NCI-H187 (cell line): ENCODE measurements around the gene SYNE3.

Source experiments
- DNase-seq, 2 experiments: peaks; one replicate each; lab custom pipeline; 2025; lab: John Stamatoyannopoulos, UW

Gene SYNE3

DNA sequence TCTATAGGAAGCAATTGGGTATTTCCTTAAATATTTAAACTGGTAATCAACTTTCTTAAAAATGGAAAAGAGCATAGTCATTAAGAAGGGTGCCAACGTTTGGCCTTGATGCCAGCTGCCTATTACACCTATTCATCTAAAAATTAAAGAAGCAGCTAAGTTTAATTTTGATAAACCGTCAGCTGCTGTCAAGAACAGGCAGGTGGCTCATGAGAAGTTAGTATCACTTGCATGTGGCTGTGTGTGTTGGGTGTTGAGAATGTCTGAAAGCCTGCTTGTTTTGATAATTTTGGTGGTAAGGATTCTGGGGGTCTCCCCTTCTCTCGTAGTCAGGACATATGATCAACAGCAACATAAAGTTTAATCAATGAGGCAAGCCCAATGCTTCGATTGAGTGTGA lies 24.9 kb upstream of the SYNE3 start:
- no peak for DNase-seq

DNA sequence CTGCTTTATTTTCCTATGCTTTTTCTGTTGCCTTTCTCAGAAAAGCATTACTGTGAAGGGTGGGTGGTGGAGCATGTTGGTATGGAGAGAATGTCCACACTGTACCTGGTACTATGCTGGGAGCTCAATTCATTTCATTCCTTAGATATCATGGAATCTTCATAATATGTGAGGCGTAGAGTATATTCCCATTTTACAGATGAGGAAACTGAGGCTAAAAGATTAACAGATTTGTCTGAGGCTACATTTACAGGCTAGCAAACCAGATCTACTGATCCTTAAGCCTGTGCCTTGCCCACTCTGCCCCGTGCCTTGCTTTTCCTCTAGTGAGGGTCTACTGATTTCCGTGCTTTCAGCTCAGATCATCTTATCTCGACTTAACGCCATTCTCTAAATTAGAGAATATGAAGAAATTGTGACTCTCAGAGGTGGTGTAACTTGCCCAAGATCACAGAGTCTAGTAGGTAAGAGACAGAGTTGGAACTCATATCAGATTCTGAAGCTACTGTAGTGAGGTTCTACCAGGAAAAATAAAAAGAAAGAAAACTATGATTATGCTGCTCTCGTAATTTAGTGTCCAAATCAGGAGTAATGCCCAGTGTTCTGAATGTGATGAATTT lies 23.9 kb upstream of the SYNE3 start:
- DNase-seq: no peak

DNA sequence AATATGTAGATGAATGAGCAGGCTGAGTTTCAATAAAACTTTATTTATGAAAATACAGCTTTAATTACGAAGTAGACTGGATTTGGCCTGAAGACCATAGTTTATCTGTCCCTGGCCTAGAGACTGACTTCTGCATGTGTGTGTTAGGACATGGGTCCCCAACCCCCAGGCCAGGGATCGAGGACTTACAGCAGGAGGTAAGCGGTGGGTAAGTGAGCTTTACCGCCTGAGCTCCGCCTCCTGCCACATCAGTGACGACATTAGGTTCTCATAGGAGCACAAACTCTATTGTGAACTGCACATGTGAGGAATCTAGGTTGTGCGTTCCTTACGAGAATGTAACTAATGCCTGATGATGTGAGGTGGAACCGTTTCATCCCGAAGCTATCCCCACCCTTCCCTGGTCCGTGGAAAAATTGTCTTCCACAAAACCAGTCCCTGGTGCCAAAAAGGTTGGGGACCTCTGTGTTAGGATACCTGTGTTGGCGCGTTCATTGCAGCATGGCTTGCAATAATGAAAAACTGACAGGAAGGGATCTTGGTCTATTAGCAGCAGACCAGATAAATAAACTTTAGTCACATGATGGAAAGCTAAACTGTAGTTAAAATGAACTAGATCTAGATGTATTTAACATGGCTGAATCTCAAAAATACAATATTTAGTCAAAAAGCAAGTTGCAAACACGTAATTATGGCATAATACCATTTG lies 22.5 kb upstream of the SYNE3 start:
- no peak for DNase-seq

DNA sequence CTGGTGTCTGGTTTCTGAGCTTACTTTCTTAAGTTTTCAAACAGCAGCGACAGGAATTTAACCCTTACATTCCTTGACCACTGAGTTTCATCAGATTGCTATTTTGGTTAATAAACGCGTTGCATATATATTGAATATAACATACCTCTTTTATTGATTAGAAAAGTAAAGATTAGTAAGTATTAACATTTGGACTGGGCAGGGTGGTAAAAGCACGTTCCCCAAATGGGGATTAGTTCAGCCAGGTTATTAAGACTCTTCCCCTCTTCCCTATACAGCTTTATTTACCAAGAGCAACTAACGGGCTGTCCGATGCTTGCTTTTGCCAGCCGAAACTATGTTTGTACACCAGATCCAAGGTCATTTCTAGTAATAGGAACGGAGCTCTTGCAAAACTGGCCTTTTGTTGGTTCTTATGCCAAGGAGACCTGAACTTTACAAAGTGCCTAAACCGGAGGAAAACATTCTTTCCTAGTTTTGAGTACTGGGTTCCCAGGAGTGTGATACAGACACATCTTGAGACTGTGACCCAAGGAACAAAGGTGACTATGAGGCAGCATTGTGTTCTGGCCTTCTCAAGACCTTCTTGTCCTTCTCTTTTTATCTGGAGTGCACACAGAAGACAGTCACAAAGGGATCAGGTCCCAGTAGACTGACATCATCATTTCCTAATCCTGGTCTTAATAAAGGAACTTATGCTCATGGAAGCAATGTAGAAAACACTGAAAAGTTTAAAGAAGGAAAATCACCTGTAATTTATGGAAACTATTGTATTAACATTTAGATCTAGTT lies 21.0 kb upstream of the SYNE3 start:
- DNase-seq: no peak

DNA sequence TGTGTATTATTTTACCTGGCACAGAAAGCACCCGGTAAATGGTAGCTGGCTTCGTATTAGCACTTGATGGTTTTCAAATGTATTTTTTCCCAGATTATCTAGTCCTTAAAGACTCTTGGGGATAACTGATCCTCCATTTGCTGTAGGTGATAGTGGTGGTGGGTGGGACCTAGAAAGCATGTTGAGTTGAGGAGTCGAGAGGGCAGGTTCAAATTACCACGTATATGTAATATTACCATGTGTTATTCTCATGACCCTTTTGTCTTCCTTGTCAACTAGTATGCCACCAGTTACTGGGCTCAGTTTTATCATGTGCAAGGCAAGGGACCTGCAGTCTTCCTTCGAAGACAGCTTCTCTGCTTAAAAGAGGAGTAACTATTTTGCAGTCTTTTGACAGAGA lies 20.2 kb upstream of the SYNE3 start:
- no peak for DNase-seq

DNA sequence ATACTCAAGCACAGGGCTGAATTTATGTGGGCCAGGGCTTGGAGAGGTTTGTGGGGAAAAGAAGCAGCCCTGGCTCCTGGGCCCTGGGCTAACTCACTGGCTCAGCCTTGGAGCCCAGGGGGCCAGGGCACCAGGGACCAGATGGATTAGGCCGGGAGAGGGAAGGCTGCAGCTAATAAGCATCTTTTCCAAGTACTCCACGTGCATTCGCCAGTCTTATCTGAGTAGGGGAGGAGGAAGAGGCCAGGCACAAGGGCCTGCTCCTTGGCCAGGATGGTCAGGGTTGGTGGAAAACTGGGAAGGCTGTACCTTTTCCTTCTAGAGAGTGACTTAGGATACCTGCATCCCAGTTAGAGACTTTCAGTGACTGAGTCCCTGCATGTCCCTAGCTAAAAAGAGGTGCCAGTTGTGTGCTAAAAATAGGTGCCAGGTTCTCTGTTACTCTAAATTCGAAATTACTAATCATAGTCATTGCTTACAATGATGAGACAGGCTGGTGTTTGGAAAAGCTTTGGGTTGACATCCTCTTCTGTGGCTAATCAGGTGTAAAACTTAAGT lies 19.7 kb upstream of the SYNE3 start:
- DNase-seq: no peak

DNA sequence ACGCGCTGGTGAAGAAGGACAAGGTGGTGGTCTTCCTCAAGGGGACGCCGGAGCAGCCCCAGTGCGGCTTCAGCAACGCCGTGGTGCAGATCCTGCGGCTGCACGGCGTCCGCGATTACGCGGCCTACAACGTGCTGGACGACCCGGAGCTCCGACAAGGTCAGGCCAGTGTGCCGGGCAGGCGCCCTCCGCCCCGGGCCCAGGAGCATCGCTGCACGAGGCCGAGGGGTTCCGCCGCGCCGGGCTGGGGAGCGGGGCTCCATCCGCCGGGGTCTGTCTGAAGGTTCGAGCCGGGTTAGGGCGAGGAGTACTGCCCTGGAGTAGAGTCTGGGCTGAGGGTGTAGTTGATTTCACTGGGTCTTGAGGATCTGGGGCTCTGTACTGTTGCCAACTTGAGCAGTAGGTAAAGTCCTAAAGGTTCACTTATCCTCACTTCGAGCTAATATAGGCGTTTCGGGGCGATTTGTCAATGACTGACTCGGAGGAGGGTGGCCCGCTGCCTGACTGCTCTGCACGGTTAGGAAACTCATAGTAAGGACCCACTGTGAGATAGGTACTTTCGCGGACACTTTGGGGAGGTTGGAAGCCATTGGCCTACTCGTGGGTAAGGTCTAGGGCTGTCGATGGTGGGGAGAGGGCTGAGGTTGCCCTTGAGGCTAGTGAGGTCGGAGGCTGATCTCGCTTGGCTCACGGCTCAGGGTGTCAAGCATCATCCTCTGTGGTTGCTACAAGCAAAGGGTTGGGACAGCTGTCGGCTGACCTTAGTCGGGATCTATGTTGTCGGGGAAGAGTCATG lies 19.0 kb upstream of the SYNE3 start:
- DNase-seq: no peak

DNA sequence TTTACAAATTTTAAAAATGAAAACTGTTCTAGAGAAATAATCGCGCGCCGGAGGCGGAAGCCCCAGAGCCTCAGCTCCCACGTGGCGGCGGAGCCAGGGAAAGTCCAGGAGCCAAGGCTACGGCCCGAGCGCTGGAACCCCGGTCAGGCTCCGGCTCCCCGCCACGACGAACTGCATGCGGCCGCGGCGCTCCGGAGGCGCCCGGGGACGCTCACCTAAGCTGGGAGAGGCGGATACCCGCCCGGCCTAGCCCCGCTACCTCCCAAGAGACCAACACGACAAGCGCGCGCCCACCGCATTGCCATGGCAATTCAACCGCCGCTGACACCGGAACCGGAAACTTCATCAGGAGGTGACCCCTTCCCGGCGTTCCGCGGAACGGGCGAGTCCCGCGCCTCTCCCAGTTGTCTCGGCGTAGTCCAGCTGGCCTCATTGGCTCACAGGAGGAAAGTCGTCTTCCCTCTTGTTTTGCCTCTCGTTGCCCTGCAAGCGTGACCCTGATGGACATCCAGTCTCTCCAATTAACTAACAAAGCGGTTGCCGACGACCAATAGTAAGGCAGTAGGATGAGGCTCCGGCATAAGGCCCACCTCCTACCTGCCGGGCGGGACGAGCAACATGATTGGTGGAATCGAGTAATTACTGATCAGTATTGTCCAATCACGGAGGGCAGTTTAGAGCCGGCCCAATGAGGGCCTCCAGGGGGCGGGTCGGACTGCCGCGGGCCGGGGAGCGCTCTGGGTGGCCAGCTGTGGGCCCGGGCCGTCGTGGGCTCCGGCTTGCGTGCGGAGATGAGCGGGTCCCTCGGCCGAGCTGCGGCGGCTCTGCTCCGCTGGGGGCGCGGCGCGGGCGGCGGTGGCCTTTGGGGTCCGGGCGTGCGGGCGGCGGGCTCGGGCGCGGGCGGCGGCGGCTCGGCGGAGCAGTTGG lies 18.1 kb upstream of the SYNE3 start, which contains the start of gene GLRX5:
GLRX5 (plus strand) TSS at position 752 of the 927 bp plus-strand sequence; CDS start at position 792, 40 bp downstream.
- peak; percentile 99 for DNase-seq

DNA sequence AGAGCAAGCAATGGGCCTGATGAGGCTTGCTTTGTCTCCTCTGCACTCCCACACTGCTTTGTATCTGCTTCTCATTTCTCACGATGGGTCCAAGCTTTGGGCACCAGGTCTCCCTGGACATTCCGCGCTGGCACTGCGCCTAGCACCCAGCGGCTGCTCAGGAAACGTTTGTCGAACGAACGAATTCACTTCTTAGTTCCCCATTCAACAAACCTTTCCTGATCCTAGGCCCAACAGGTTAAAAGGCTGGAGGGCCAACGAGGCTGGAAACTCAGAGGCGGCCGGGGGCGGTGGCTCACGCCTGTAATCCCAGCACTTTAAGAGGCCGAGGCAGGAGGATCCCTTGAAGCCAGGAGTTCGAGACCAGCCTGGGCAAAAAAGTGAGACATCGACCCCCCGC lies 17.4 kb upstream of the SYNE3 start:
- DNase-seq: no peak

DNA sequence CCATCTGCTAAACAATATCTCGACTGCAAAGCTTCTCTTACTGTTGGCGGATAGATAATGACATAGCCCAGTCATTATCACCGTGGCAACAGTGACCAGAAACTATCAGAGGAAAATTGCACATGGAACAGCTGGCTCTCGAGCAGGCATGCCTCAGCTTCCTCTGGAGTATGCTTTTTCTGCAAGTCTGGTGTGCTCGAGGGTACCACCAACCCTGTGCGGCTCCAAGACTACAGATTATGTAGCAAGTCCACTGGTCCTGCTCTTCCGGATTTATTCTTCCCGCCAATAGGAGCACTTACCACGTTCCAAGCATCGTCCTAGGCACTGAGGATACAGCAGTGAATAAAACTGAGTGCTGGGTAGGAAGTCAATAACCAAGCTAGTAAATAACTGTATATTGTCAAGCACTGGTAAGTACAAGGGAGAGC lies 17.0 kb upstream of the SYNE3 start:
- no peak for DNase-seq

DNA sequence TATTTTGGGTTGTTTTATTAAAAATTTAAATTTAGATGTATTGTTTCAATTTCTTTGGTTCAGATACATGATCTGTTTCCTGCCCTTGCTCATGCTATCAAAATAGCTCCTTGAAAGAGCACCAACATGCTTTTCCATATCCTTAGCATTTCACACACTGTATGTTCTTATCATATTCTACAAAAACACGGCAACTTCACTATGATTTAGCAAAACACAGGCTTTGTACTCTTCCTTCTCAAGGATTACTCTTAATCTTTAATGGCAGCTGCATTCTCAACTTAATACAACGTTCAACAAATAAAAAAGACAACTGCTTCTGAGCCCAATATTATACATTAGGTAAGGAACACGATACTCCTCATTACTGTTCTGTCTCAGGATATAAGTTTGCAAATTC lies 15.5 kb upstream of the SYNE3 start:
- DNase-seq: no peak

DNA sequence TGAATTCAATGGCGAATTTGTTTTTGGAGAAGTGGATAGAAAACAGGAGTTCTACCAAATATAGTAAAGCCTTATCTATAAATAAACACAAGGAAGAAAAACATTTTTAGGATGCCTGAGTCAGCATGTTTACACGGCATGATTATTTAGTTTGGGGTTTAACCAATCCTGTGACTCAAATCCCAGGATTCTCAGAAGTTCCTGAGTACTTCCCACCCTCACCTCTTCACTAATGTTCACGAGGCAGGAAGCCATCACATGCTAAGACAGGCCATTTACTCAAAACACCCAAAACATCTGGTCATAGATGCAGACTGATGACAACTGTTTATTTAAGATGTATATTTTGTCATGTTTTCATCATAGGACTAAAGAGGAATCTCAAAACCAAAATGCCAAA lies 15.0 kb upstream of the SYNE3 start:
- DNase-seq: no peak

DNA sequence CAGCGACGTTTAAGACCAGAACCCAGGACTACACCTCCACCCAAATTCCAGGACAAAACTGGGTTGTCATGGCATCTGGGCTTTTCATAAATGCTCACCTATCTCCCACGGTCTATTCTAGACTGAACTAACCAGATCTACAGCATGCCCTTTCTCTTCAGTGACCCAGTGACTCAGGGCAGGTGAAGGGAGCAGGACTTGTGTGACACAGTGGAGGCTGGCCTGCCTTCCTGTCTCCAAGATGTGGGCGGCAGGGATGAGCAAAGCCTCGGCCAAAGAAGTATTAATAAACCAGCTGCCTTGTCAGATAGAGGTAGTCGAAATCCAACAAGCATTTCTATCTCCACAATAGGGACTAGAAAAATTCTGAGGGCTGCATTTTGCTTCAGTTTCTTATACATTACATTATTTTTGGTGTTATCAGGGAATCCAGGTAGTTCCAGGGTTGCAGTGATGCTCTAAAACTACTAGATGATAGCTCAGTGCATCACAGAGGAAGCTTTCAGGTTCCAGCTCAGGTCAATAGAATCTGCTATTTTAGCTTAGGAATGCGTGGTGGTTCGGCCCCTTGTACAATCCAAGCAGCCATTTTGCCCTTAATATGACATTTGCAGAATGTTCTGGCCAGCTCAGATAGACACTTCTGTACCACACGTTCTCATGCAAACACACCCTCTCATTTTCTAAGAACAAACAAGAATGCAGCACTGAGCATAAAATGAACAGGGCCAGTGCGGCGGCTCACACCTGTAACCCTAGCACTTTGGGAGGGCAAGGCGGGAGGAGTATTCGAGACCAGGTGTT lies 14.2 kb upstream of the SYNE3 start:
- no peak for DNase-seq

DNA sequence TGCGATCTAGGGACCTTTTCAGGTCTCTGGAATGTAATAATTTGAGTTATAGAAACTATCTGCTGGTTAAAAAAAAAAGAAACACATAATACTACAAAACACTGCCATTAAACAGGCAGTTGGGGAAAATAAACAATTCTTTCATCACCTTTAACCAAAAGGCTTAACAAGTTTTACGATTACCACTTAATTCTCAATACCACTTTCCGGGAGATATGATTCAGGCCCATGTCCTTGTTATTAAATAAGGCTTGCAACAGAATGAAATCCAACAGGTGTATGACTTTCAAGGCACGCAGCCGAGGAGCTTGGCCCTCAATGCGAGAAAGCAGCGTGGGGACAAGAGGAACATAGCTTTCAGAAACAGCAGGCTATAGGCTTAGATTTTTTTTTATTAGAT lies 12.8 kb upstream of the SYNE3 start:
- no peak for DNase-seq

DNA sequence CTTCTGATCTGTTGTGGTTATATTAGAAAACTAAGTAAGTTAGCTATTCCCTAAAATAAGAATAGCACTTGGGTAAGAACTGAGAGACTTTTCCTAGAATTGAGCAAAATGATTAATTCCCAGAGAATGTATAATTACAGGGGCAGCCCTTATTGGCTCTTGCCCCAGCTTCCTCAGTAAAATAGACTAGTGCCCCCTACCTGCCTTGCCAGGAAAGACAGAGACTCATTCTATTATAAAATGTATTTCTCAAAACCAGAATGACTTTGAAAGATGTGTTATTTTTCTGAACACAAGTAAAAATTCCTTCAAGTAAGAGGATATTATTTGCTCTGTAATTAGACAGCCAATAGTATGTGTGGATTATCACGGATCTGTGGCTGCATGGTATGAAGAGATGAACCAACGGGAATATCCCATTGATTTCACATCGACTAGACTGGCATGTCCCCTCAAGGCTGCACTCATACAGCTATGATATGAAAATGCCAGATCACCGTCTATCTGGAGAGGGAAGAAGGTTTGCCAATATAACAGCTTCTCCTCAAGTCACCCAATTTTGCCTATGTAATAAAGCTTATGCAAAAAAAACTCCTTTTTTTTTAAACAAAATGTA lies 11.0 kb upstream of the SYNE3 start:
- no peak for DNase-seq

DNA sequence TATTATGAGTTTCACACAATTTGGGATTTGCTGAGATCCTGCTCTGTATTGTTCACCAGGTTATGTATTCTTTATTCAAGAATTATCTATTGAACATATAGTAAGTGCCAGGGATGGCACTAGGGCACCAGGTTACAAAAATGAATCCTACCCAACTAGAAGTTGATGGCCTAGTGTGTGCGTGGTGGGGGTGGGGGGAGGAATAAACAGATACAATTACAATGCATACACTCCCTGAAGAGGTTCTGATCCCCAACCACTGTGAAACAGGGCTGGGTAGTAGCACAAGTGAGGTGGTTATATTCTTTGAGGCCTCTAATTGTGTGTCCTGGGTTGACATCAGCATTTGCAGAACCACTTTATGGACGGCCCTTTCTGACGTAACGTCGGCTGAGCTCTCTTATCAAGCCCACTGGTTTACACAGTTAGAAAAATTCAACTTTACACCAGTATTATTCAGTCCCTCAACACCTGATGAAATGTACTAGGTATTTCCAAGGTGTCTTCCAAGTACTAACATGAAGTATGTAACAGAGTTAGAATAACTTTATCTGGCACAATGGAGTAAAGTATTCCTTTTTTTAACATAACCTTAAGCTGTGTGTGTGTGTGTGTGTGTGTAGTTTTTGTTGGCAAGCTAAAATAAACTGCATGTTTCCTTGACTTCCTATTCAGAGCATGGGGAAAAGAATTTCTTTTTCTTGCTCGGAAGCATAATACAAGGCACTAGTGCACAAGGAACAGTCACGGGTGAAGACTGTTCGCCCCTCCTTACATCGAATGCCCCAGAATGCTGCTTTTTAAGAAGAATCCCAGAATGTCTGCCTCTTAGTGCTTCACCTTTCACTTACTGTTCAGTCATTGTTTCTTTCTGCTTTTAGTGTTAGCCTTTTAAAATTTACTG lies 10.3 kb upstream of the SYNE3 start:
- DNase-seq: no peak

DNA sequence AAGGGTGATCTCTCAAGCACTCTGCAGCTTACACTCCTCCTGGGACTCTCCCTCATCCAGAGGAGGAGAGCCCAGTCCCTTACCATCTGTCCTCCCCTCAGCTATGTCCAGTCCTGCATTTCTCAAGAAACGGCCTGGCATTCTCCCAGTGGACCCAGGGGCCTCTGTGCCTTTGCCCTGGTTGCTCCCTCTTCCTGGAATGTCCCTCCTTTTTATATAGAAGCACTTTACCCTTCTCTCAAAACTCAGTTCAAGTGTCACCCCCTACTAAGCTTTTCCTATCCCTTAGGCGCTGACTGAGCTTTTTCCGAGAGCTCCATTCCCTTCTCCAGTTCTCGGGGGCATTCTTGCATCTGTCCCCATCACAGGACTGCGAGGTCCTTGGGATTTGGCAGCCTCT lies 9.5 kb upstream of the SYNE3 start:
- no peak for DNase-seq

DNA sequence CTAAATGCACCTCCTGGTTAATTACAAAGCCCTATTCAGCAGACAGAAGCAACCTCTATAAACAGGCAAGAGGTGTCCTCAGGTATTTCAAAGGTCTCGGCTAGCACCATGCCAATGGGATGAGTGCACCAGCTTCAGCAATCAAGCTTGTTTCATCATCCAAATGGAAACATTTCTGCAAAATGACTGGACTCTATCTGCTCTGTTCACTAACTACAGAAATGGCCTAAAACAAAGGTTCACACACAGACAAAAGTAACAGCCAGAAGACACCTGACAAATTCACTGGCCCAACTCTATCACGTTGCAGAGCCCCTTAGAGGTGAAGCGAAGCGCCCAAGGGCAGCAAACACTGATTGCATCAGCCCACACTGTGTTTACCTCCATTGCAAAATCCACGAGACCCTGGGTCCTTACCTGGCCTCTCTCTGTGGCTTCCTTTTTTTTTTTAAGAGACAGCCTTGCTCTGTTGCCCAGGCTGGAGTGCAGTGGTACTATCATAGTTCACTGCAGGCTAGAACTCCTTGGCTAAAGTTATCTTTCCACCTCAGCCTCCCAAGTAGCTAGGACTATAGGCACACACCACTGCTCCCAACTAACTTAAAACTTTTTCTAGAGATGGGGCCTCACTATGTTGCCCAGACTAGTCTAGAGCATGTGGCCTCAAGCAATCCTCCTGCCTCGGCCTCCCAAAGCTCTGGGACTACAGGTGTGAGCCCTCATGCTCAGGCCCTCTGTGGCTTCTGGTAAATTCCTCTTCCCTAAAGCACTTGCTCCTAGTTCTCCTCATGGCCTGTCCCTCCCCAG lies 8.5 kb upstream of the SYNE3 start:
- no peak for DNase-seq
